CD8-positive, alpha-beta memory T cell (primary cell): ENCODE results near the gene METRN. TPM values are rescaled to one million over a fixed set of nuclear protein-coding genes. Genes with fewer than 3 reads are reported as not detected.

Source experiments
- CTCF ChIA-PET: fragments of 350-600 bp; sonication (Branson Sonifier 250); formaldehyde crosslinking; loops from one replicate; lab custom pipeline; 2021; ENCODE audit warnings: antibody characterized with exemption; lab: Charles Lee
- POLR2A ChIA-PET: fragments of 350-600 bp; sonication (Branson Sonifier 250); formaldehyde crosslinking; loops from one replicate; lab custom pipeline; 2021; ENCODE audit warnings: antibody characterized with exemption; lab: Charles Lee
- DNase-seq, 5 donors: peaks; one replicate each; pipeline versions ENCODE4 v3.0.0 to v3.0.0-alpha.2; 2020 to 2022; ENCODE audit warnings: mixed read lengths in 1 of 5
- H3K27ac ChIP-seq: one replicate; pipeline ENCODE4 v1.7.0; 2013; ENCODE audit warnings: low read depth, mild to moderate bottlenecking, low read length, moderate library complexity
- H3K27me3 ChIP-seq: 2 replicates; pipeline ENCODE4 v1.7.0; 2013; ENCODE audit warnings: low read length, mild to moderate bottlenecking; ENCODE audit not compliant: insufficient read depth, poor library complexity, severe bottlenecking
- H3K36me3 ChIP-seq: 2 replicates; pipeline ENCODE4 v1.7.0; 2013; ENCODE audit warnings: mild to moderate bottlenecking, low read length, moderate library complexity; ENCODE audit not compliant: insufficient read depth
- H3K4me1 ChIP-seq: 2 replicates; pipeline ENCODE4 v1.7.0; 2013; ENCODE audit warnings: mild to moderate bottlenecking, low read length, moderate library complexity; ENCODE audit not compliant: insufficient read depth
- H3K4me3 ChIP-seq: 2 replicates; pipeline ENCODE4 v1.7.0; 2013; ENCODE audit warnings: mild to moderate bottlenecking, low read length
- H3K9me3 ChIP-seq: 2 replicates; pipeline ENCODE4 v1.7.0; 2013; ENCODE audit warnings: mild to moderate bottlenecking, low read length
- H3K27ac Mint-ChIP-seq, 8 donors: one replicate each; pipeline ENCODE4 v1.8.0; 2020 to 2021; ENCODE audit warnings: mixed read lengths in 8 of 8, mild to moderate bottlenecking in 6 of 8, inconsistent platforms in 3 of 8, moderate library complexity in 3 of 8
- H3K27me3 Mint-ChIP-seq, 2 donors: one replicate each; pipeline ENCODE4 v1.8.0; 2020 to 2021; ENCODE audit warnings: mixed read lengths in 2 of 2, mild to moderate bottlenecking in 1 of 2, moderate library complexity in 1 of 2
- H3K36me3 Mint-ChIP-seq, 3 donors: one replicate each; pipeline ENCODE4 v1.8.0; 2020 to 2021; ENCODE audit warnings: mixed read lengths in 3 of 3, inconsistent platforms in 1 of 3, mild to moderate bottlenecking in 1 of 3
- H3K4me1 Mint-ChIP-seq, 3 donors: one replicate each; pipeline ENCODE4 v1.8.0; 2020 to 2021; ENCODE audit warnings: mixed read lengths in 3 of 3, inconsistent platforms in 1 of 3, mild to moderate bottlenecking in 1 of 3
- H3K4me3 Mint-ChIP-seq, 7 donors: one replicate each; pipeline ENCODE4 v1.8.0; 2020 to 2021; ENCODE audit warnings: mixed read lengths in 7 of 7, mild to moderate bottlenecking in 6 of 7, moderate library complexity in 4 of 7, inconsistent platforms in 2 of 7
- H3K9me3 Mint-ChIP-seq, 5 donors: one replicate each; pipeline ENCODE4 v1.8.0; 2020 to 2022; ENCODE audit warnings: mixed read lengths in 5 of 5, mild to moderate bottlenecking in 3 of 5, moderate library complexity in 2 of 5, inconsistent platforms in 1 of 5
- polyA plus RNA-seq: library from polyadenylated mRNA; unstranded; fragments of 300-500 nt; fragmentation: Illumina TruSeq; gene quantifications from one replicate; pipeline ENCODE4 v1.2.3, GENCODE V29; 2021
- total RNA-seq, 2 experiments: library from RNA; stranded (reverse); gene quantifications; one replicate each; pipeline ENCODE4 v1.2.3, GENCODE V29; 2021

Gene METRN
- total and polyA plus RNA-seq, 3 experiments from 2014 or later: 34.8 to 50.3 (median 38.2) TPM

DNA sequence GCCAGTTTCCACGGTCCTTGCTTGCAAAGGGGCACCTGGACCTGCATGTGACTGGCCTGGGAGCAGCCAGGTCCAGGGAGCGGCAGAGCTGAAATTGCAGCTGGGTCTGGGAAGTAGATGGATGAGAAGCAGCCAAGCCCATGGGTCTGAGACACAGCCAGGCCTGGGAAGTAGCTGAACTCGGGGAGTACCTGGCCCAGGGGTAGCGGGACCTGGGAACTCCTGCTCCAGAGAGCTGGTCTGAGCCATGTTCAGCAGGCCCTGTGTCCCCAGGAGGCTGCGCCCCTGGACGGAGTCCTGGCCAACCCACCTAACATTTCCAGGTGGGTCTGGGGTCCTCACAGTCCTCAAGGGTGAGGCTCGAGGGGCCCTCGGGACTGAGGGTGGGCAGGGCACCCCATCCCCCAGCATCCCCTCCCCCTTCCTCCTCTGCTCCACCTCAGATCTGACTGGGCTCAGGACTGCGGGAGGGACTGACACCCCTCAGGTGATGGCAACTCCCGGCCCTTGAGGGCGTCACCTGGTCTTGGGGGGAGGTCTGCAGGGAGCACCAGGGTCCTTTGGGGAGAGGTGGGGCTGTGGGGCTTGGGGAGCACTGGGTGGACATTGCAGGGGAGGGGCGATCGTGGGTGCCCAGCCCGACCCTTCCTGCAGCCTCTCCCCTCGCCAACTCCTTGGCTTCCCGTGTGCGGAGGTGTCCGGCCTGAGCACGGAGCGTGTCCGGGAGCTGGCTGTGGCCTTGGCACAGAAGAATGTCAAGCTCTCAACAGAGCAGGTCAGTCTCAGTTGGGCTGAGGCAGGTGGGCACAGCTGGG, 48.7 kb downstream of the METRN start:
- Mint-ChIP-seq H3K9me3 (no peaks in the 10 kb centered on the region), H3K36me3 (no peaks in the 10 kb centered on the region), H3K4me3 (no peak overlapping the region), H3K27me3 (no peaks in the 10 kb centered on the region), H3K4me1 (no peaks in the 10 kb centered on the region), H3K27ac (peak overlapping the region in 1 of 8 donors; percentile 75)
- Histone ChIP-seq H3K4me1 (no peaks in the 10 kb centered on the region), H3K27ac (no peak overlapping the region), H3K27me3 (no peaks in the 10 kb centered on the region), H3K4me3 (no peak overlapping the region), H3K9me3 (no peaks in the 10 kb centered on the region), H3K36me3 (no peaks in the 10 kb centered on the region)
- no peak for DNase-seq
- ChIA-PET POLR2A (no interaction called here), CTCF (interaction anchor here (0.5 kb wide), 1 partner anchor 10 kb away, joined by 4 read pairs; no protein-coding TSS in a partner anchor)

DNA sequence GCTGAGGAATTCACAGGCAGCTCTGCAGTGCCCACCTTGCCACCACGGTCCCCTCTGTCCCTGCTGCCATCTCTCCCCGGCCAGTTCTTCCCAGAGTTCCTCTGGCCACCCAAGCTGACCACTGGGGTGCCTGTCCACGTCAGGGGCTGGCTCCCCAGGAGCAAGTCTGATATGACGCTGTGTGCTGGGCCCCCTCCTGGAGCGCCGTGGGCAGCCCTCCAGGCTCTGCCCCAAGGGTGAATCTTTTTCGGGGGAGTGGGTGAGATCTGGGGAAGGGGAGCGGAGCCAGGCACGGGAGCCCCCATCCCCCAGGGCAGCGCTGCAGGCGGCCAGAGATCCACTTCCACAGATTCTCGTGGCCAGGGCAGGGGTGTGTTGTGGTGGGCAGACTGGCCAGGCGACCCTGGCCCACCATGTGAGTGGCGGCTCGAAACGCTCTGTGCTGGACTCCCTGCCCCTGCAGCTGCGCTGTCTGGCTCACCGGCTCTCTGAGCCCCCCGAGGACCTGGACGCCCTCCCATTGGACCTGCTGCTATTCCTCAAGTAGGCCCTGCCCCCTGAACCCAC, 49.3 kb downstream of the METRN start:
- no peak overlapping the region for H3K27ac Mint-ChIP-seq
- no peak overlapping the region for H3K4me3 Mint-ChIP-seq
- H3K36me3 Mint-ChIP-seq: no peaks in the 10 kb centered on the region
- CTCF ChIA-PET: no interaction called here
- H3K27me3 Mint-ChIP-seq: no peaks in the 10 kb centered on the region
- H3K4me3 ChIP-seq: no peak overlapping the region
- H3K9me3 Mint-ChIP-seq: no peaks in the 10 kb centered on the region
- no peaks in the 10 kb centered on the region for H3K27me3 ChIP-seq
- no peaks in the 10 kb centered on the region for H3K4me1 Mint-ChIP-seq
- POLR2A ChIA-PET: no interaction called here
- no peaks in the 10 kb centered on the region for H3K4me1 ChIP-seq
- no peaks in the 10 kb centered on the region for H3K36me3 ChIP-seq
- no peak for DNase-seq
- no peaks in the 10 kb centered on the region for H3K9me3 ChIP-seq
- H3K27ac ChIP-seq: no peak overlapping the region

DNA sequence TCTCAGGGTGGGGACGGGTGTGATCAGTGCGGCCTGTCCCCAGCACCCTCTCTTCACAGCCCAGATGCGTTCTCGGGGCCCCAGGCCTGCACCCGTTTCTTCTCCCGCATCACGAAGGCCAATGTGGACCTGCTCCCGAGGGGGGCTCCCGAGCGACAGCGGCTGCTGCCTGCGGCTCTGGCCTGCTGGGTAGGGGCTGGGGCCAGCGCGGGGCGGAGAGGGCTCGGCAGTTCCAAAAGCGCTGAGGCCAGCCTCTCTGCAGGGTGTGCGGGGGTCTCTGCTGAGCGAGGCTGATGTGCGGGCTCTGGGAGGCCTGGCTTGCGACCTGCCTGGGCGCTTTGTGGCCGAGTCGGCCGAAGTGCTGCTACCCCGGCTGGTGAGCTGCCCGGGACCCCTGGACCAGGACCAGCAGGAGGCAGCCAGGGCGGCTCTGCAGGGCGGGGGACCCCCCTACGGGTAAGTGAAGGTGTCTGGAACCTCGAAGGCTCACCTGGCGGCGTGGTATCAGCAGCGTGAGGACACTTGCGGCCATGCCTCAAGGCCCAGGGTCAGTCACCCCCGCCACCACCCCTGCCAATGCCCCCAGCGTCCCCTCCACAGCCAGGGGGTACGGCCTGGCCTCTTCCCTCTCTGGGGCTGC, 50.0 kb downstream of the METRN start:
- Histone ChIP-seq H3K27me3 (no peaks in the 10 kb centered on the region), H3K9me3 (no peaks in the 10 kb centered on the region), H3K36me3 (no peaks in the 10 kb centered on the region), H3K4me1 (no peaks in the 10 kb centered on the region), H3K4me3 (no peak overlapping the region), H3K27ac (no peak overlapping the region)
- H3K36me3 Mint-ChIP-seq: no peaks in the 10 kb centered on the region
- H3K27me3 Mint-ChIP-seq: no peaks in the 10 kb centered on the region
- no peak for DNase-seq
- H3K4me1 Mint-ChIP-seq: no peaks in the 10 kb centered on the region
- peak overlapping the region in 1 of 8 donors; percentile 54 for H3K27ac Mint-ChIP-seq
- CTCF ChIA-PET: no interaction called here
- no peak overlapping the region for H3K4me3 Mint-ChIP-seq
- POLR2A ChIA-PET: no interaction called here
- H3K9me3 Mint-ChIP-seq: no peaks in the 10 kb centered on the region

DNA sequence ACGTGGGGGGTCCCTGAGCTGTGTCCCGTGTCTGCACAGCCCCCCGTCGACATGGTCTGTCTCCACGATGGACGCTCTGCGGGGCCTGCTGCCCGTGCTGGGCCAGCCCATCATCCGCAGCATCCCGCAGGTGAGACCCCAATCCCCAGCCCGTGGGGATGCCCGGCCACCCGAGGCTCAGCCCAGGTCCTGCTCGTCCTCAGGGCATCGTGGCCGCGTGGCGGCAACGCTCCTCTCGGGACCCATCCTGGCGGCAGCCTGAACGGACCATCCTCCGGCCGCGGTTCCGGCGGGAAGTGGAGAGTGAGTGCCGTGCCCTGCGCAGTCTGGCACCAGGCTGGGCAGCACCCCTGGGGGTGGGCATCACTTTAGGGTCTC, 50.6 kb downstream of the METRN start:
- no peaks in the 10 kb centered on the region for H3K9me3 Mint-ChIP-seq
- Histone ChIP-seq H3K4me1 (no peaks in the 10 kb centered on the region), H3K4me3 (no peak overlapping the region), H3K27me3 (no peaks in the 10 kb centered on the region), H3K9me3 (no peaks in the 10 kb centered on the region), H3K36me3 (no peaks in the 10 kb centered on the region), H3K27ac (no peak overlapping the region)
- no peak for DNase-seq
- H3K27me3 Mint-ChIP-seq: no peaks in the 10 kb centered on the region
- H3K4me1 Mint-ChIP-seq: no peaks in the 10 kb centered on the region
- no peaks in the 10 kb centered on the region for H3K36me3 Mint-ChIP-seq
- POLR2A ChIA-PET: no interaction called here
- no peak overlapping the region for H3K27ac Mint-ChIP-seq
- CTCF ChIA-PET: no interaction called here
- no peak overlapping the region for H3K4me3 Mint-ChIP-seq

DNA sequence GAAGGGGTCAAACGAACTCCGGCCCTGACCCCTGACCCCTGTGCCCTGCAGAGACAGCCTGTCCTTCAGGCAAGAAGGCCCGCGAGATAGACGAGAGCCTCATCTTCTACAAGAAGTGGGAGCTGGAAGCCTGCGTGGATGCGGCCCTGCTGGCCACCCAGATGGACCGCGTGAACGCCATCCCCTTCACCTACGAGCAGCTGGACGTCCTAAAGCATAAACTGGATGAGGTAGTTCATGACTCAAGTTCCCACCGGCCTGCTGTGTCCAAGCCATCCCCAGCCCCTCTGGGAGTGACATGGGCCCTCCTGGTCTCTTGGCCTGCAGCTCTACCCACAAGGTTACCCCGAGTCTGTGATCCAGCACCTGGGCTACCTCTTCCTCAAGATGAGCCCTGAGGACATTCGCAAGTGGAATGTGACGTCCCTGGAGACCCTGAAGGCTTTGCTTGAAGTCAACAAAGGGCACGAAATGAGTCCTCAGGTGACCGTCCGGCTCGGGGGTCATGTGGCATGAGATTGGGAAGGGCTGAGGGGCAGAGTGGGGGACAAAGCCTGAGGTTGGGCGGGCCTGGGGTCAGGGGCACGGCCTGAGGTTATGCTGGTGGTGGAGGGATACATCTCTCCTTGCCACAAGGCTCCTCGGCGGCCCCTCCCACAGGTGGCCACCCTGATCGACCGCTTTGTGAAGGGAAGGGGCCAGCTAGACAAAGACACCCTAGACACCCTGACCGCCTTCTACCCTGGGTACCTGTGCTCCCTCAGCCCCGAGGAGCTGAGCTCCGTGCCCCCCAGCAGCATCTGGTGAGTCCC, 51.3 kb downstream of the METRN start:
- no peaks in the 10 kb centered on the region for H3K4me1 ChIP-seq
- no peaks in the 10 kb centered on the region for H3K36me3 ChIP-seq
- no peak for DNase-seq
- Mint-ChIP-seq H3K4me3 (no peak overlapping the region), H3K9me3 (no peaks in the 10 kb centered on the region), H3K36me3 (no peaks in the 10 kb centered on the region), H3K27me3 (no peaks in the 10 kb centered on the region), H3K4me1 (no peaks in the 10 kb centered on the region), H3K27ac (no peak overlapping the region)
- no peak overlapping the region for H3K27ac ChIP-seq
- no peaks in the 10 kb centered on the region for H3K27me3 ChIP-seq
- POLR2A ChIA-PET: no interaction called here
- CTCF ChIA-PET: no interaction called here
- H3K9me3 ChIP-seq: no peaks in the 10 kb centered on the region
- H3K4me3 ChIP-seq: no peak overlapping the region

DNA sequence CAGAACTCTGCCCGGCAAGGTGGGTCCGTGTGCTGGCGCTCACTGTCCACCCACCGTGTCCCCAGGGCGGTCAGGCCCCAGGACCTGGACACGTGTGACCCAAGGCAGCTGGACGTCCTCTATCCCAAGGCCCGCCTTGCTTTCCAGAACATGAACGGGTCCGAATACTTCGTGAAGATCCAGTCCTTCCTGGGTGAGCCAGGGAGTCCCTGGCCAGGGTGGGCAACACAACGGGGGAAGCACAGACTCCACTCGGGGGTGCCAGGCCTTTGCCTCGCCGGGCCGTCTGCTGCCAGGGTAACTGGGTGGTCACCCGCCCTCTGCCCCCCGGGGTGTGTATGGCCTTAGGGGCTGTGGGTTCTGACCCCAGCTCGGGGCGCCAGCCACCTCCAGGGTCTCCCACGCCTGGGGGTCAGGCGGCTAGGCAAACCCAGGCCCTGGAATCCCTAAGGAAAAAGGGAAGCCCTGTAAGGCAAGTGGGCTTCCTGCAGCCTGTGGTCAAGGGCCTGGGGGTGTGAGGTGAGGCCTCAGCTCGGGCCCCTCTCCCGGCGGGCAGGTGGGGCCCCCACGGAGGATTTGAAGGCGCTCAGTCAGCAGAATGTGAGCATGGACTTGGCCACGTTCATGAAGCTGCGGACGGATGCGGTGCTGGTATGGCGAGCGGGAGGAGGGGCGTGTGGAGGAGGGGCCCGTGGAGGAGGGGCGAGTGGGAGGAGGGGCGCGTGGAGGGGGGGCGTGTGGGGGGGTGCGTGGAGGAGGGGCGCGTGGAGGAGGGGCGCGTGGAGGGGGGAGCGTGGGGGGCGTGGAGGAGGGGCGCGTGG, 52.1 kb downstream of the METRN start:
- Histone ChIP-seq H3K9me3 (no peaks in the 10 kb centered on the region), H3K27me3 (no peaks in the 10 kb centered on the region), H3K4me3 (no peak overlapping the region), H3K27ac (no peak overlapping the region), H3K4me1 (no peaks in the 10 kb centered on the region), H3K36me3 (no peaks in the 10 kb centered on the region)
- Mint-ChIP-seq H3K27ac (no peak overlapping the region), H3K27me3 (no peaks in the 10 kb centered on the region), H3K36me3 (no peaks in the 10 kb centered on the region), H3K9me3 (no peaks in the 10 kb centered on the region), H3K4me3 (no peak overlapping the region), H3K4me1 (no peaks in the 10 kb centered on the region)
- POLR2A ChIA-PET: no interaction called here
- CTCF ChIA-PET: no interaction called here
- no peak for DNase-seq

DNA sequence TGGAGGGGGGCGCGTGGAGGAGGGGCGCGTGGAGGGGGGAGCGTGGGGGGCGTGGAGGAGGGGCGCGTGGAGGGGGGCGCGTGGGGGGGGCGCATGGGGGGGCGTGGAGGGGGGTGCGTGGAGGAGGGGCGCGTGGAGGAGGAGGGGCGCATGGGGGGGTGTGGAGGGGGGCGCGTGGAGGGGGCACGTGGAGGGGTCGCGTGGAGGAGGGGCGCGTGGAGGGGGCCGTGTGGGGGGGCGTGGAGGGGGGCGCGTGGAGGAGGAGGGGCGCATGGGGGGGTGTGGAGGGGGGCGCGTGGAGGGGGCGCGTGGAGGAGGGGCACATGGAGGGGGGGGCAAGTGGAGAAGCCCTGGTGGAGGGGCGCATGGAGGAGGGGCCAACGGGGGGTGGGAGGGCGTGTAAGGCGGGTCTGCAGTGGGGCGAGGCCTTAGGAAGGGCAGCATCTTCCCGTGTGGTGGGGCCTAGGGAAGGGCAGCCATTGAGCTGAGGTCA, 52.9 kb downstream of the METRN start:
- H3K9me3 ChIP-seq: no peaks in the 10 kb centered on the region
- H3K27ac ChIP-seq: no peak overlapping the region
- POLR2A ChIA-PET: no interaction called here
- H3K27me3 ChIP-seq: no peaks in the 10 kb centered on the region
- Mint-ChIP-seq H3K4me3 (no peak overlapping the region), H3K9me3 (no peaks in the 10 kb centered on the region), H3K36me3 (no peaks in the 10 kb centered on the region), H3K27me3 (no peaks in the 10 kb centered on the region), H3K4me1 (no peaks in the 10 kb centered on the region), H3K27ac (no peak overlapping the region)
- DNase-seq: no peak
- CTCF ChIA-PET: no interaction called here
- no peaks in the 10 kb centered on the region for H3K36me3 ChIP-seq
- H3K4me1 ChIP-seq: no peaks in the 10 kb centered on the region
- no peak overlapping the region for H3K4me3 ChIP-seq
